Heart left ventricle (tissue), 16 donors: ENCODE measurements around the gene ABHD18. TPM values are rescaled to one million over a fixed set of nuclear protein-coding genes. Genes with fewer than 3 reads are reported as not detected.
"Not testable (repeated sequence)": the region's sequence is repeated elsewhere in the genome, so short reads cannot be mapped to it uniquely, and the experiment has no call there.

Experiments
- ATAC-seq, 4 donors: fragments of 200-7000 bp; cut with Tn5 transposase; one replicate each; pipeline ENCODE4 v1.9.1; 2020 to 2022; ENCODE audit warnings: moderate library complexity in 4 of 4, mild to moderate bottlenecking in 3 of 4, moderate number of reproducible peaks in 1 of 4
- DNase-seq, 5 donors: peaks; one replicate each; pipeline ENCODE4 v3.0.0-alpha.2; 2020
- H3K27ac ChIP-seq, 12 donors: fragments of 200-600 bp; sonication (generic) in 4 of 12; one replicate each; pipeline versions ENCODE4 v1.5.0 to v1.8.0; 2016 to 2022; ENCODE audit warnings: mild to moderate bottlenecking in 2 of 12
- H3K27me3 ChIP-seq, 9 donors: fragments of 200-600 bp; sonication (generic) in 2 of 9; one replicate each; pipeline versions ENCODE4 v1.5.1 to v1.8.0; 2016 to 2022; ENCODE audit warnings: mild to moderate bottlenecking in 3 of 9
- H3K36me3 ChIP-seq, 9 donors: fragments of 200-600 bp; sonication (generic) in 2 of 9; one replicate each; pipeline versions ENCODE4 v1.5.0 to v1.8.0; 2018 to 2022; ENCODE audit warnings: mild to moderate bottlenecking in 2 of 9
- H3K4me1 ChIP-seq, 12 donors: fragments of 200-600 bp; sonication (generic) in 4 of 12; one replicate each; pipeline versions ENCODE4 v1.5.0 to v1.8.0; 2016 to 2022; ENCODE audit warnings: mild to moderate bottlenecking in 3 of 12
- H3K4me3 ChIP-seq, 12 donors: fragments of 200-600 bp; sonication (generic) in 4 of 12; one replicate each; pipeline versions ENCODE4 v1.5.0 to v1.8.0; 2017 to 2022; ENCODE audit warnings: mild to moderate bottlenecking in 9 of 12, moderate library complexity in 4 of 12
- H3K9me3 ChIP-seq, 12 donors: fragments of 200-600 bp; sonication (generic) in 4 of 12; one replicate each; pipeline versions ENCODE4 v1.5.0 to v1.8.0; 2016 to 2022; ENCODE audit warnings: mild to moderate bottlenecking in 1 of 12
- CTCF ChIP-seq, 12 donors: fragments of 200-600 bp; sonication (generic) in 4 of 12; IDR thresholded peaks; one replicate each; pipeline versions ENCODE4 v1.5.0 to v1.8.0; 2018 to 2022; ENCODE audit warnings: antibody characterized with exemption in 12 of 12, mild to moderate bottlenecking in 5 of 12
- POLR2A ChIP-seq, 2 donors: fragments of 450-650 bp; IDR thresholded peaks; one replicate each; pipeline ENCODE4 v1.6.1; 2017; ENCODE audit warnings: antibody characterized with exemption in 2 of 2, mild to moderate bottlenecking in 2 of 2, moderate library complexity in 2 of 2
- WGBS, 4 donors: extraction: QIAGEN DNeasy Blood & Tissue Kit in 2 of 4; methylation state at CpG; one replicate each; pipeline versions ENCODE4 v1.1.5 to v1.1.7; 2013 to 2018; 5-methylcytosine and 5-hydroxymethylcytosine counted together
- intact Hi-C, 10 donors: fragments of 100-400 bp; cut with DNase I; formaldehyde crosslinking; loops; one replicate each; pipeline versions ENCODE4 v1.11.1 to v1.14.2; 2022
- polyA plus RNA-seq, 2 donors: library from polyadenylated mRNA; stranded (reverse); fragments of 200-250 nt; gene quantifications; one replicate each; pipeline ENCODE4 v1.2.3, GENCODE V29; 2013
- total RNA-seq, 9 donors: library from RNA; depleted of rRNA in 2 of 9; stranded (reverse); fragments of >200 nt in 2 of 9; fragmentation: NEBNext Ultra II Directional in 3 of 9; extraction: Animal tissue kit (Norgen Biotek cat#: 25700) in 3 of 9; gene quantifications; one replicate each; pipeline versions ENCODE4 v1.1.0 to v1.2.4, GENCODE V29; 2016 to 2023
- donor health status: ischemic (EF 13 %, LVEDD 7.1; RV severe dilation, severe dysfunction).
- donor health status: healthy with polysubstance abuse.
- donor health status: DM: no; HTN: yes; CAD: no.
- donor health status: DM: no; HTN: no; CAD: no.
- donor health status: ischemic (EF 25% LVEDD 6.9; RV normal size, moderate dysfunction).
- donor health status: ischemic (EF 25% LVEDD 5.7; RV mildly dilated, moderate dysfunction).
- donor health status: healthy.
- donor health status: DM: yes; HTN: yes; CAD: no.
- donor health status: ischemic (EF 35%, LVEDD 5.7; RV mildly dilated, moderate dysfunction).
- donor health status: nonischemic (EF 11% LVEDD 7.7; RV severe dilation, severe dysfunction).
- donor health status: DM: yes; HTN: yes; CAD: no.
- donor health status: PGD.
- donor health status: ischemic (EF 29% LVEDD 5.4; RV normal size, mild dysfunction).
- donor health status: nonischemic (EF 23%, LVEDD 6.1; RV moderate dilation, normal function).

ABHD18 gene
- total and polyA plus RNA-seq, 11 donors: 3.8 to 56.3 (median 19.9) TPM

- 0 to 3% (median 1%) methylated on average over 4 to 15 of the region's 15 CpGs for WGBS, 4 donors
- DNase-seq (peak in 4 of 5 donors; percentile 51 to 58 (median 54)), ATAC-seq (peak in 3 of 4 donors; percentile 6 to 27 (median 25))
- intact Hi-C loops: loop anchor here in 6 of 10 donors (2.0 to 10.0 kb wide), 6 partner anchors 81 to 183 kb away; partner anchors contain the start of genes HSPA4L (in 4 of the 6), PLK4 (in 4 of the 6) and LARP1B (in 1 of the 6)
- Histone ChIP-seq H3K4me3 (peak overlapping the region; percentile 73 to 94 (median 80)), H3K36me3 (no peaks in the 10 kb centered on the region), H3K27ac (peak overlapping the region; percentile 85 to 97 (median 94)), H3K27me3 (no peaks in the 10 kb centered on the region), H3K9me3 (no peaks in the 10 kb centered on the region), H3K4me1 (peaks cover 0 to 49% (median 16%) of the 10 kb centered on the region in 12 donors)
- TF ChIP-seq POLR2A (IDR thresholded peaks at IDR 0.05) (no peak), CTCF (IDR thresholded peaks at IDR 0.05) (no peak)
These were observed 583 bp downstream of the ABHD18 start for GRCh38 chr4:127965803-127966175.

GRCh38 chr4:127967141-127967775 lies 2.1 kb downstream of the ABHD18 start:
- Histone ChIP-seq H3K4me1 (peaks cover 0 to 61% (median 19%) of the 10 kb centered on the region in 12 donors), H3K36me3 (peaks cover 0 to 3% (median 0%) of the 10 kb centered on the region in 9 donors), H3K9me3 (no peaks in the 10 kb centered on the region), H3K27ac (peak overlapping the region in 6 of 12 donors; percentile 53 to 97 (median 91)), H3K4me3 (peak overlapping the region in 5 of 12 donors; percentile 4 to 94 (median 18)), H3K27me3 (no peaks in the 10 kb centered on the region)
- intact Hi-C loops: loop anchor here in 6 of 10 donors (5.0 to 10.0 kb wide), 5 partner anchors 82 to 182 kb away; partner anchors contain the start of genes PLK4 (in 4 of the 6), HSPA4L (in 3 of the 6) and LARP1B (in 1 of the 6)
- DNase-seq (no peak), ATAC-seq (no peak)
- TF ChIP-seq POLR2A (IDR thresholded peaks at IDR 0.05) (no peak), CTCF (IDR thresholded peaks at IDR 0.05) (no peak)
- WGBS, 4 donors: 58 to 94% (median 79%) methylated on average over 1 of the region's 1 CpG

GRCh38 chr4:127968586-127968985 lies 3.4 kb downstream of the ABHD18 start:
- DNase-seq: peak in 2 of 5 donors; percentile 31 to 39

GRCh38 chr4:127970925-127971324 lies 5.7 kb downstream of the ABHD18 start:
- not testable (repeated sequence) for H3K9me3 ChIP-seq, DNase-seq, H3K27me3 ChIP-seq, H3K4me3 ChIP-seq
- ATAC-seq: peak in 3 of 4 donors; percentile 54 to 60 (median 60)
- intact Hi-C loops: loop anchor here in 1 of 10 donors (10.0 kb wide), 1 partner anchor 166 kb away; no protein-coding TSS in a partner anchor
- Histone ChIP-seq H3K27ac (peak overlapping the region in 5 of 12 donors; percentile 67 to 97 (median 76)), H3K36me3 (peaks cover 0 to 27% (median 3%) of the 10 kb centered on the region in 9 donors), H3K4me1 (peaks cover 0 to 49% (median 19%) of the 10 kb centered on the region in 12 donors)
- 44 to 57% (median 52%) methylated on average over 4 of the region's 4 CpGs for WGBS, 4 donors

More at GRCh38 chr4:127968586-127968985, 3.4 kb downstream of the ABHD18 start:
- H3K4me1 ChIP-seq: peaks cover 0 to 51% (median 17%) of the 10 kb centered on the region in 12 donors
- ATAC-seq: peak; percentile 5 to 27 (median 10)
- no peaks in the 10 kb centered on the region for H3K27me3 ChIP-seq
- WGBS, 4 donors: 41 to 48% (median 45%) methylated on average over 2 of the region's 2 CpGs
- peak overlapping the region in 7 of 12 donors; percentile 50 to 97 (median 75) for H3K27ac ChIP-seq
- TF ChIP-seq CTCF (IDR thresholded peaks at IDR 0.05): no peak
- TF ChIP-seq POLR2A (IDR thresholded peaks at IDR 0.05): no peak
- H3K4me3 ChIP-seq: peak overlapping the region in 4 of 12 donors; percentile 0 to 27 (median 12)
- intact Hi-C loops: loop anchor here in 6 of 10 donors (5.0 to 10.0 kb wide), 5 partner anchors 84 to 184 kb away; partner anchors contain the start of genes PLK4 (in 4 of the 6), HSPA4L (in 3 of the 6) and LARP1B (in 1 of the 6)
- H3K36me3 ChIP-seq: peaks cover 0 to 13% (median 0%) of the 10 kb centered on the region in 9 donors
- no peaks in the 10 kb centered on the region for H3K9me3 ChIP-seq
